ENCODE results near the gene TTC39B.
A peak's percentile ranks its signal among the peaks of the same experiment; 100 is the strongest.

Gene TTC39B

DNA sequence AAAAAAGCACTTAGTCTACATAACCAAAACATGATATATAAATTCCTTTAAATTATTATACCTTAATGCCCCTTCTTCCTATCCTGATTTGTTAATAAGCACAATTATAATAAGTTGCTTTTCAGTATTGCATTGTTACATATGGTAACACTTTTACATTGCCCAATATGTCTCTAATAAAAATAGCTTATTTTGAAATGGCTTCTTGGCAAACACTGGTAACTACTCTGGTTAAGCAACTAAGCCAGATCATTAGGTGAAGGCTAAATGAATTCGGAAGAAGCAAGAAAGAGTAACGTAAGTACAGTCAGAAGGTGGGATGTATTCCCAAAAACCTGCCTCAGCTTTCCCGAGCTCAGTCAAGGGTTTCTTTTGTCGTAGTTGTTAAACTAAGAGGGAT, 85.3 kb downstream of the TTC39B start:
- DNase-seq, result no peak

DNA sequence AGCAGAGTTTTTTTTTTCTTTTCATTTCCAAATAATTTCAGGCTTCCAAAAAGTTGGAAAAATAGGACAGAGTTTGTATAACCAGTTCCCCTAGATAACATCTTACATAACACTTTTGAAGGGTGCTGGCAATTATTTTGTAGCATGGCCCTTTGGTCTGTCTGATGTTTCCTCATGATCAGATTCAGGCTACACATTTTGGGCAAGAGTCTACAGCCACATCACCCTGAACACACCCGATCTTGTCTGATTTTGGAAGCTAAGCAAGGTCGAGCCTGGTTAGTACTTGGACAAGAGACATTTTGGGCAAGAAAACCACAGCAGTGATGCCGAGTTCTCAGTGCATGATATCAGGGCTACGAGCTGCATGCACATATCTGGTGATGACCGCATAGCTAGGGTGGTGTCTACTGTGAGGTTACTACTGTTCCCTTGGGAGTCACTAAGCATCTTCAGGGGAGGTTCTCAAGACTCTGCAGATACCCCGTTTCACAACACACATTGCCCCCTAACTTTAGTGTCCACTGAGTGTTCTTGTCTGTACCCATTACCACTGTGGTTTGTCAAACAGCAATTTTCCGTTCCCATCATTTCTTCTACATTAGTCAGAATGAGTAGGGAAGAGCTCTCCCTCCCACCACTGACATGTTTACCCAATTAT, 86.2 kb downstream of the TTC39B start:
- DNase-seq, result no peak

DNA sequence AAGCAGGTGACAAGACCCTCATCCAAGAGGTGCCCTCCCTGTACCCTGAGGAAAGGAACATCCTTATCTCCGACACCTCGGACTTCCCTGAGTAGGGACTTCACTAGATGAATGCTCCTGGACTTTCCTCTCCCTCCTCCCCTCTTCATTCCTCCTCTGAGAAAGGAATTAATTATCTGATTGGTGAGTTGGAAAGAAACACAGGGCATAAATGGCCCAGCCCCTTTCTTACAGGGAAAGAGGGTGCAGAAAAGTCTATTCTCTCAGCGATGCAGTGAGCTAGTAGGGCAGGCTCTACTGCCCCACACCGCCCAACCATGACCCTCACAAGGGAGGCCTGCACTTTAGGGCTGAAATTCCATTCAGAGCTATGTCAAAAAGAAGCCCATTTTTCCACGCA, 87.5 kb downstream of the TTC39B start:
- no peak for DNase-seq

DNA sequence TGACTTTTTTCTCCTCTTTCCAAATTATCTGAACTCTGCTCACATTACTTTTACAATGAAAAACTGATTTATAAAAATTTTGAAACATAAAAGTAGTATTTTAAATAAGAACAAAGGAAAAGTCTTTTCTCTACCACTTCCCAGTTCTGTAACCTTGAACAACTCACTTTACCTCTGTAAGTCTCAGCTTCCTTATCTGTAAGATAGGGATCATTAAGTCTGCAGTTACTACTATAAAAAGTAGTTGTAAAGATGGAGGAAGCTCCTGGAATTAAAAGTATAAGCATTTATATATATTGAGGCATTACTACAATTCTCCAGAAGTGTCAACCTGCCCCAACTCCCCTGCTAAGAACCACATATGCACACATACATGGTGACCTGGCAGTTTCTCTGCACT, 88.0 kb downstream of the TTC39B start:
- no peak for DNase-seq

DNA sequence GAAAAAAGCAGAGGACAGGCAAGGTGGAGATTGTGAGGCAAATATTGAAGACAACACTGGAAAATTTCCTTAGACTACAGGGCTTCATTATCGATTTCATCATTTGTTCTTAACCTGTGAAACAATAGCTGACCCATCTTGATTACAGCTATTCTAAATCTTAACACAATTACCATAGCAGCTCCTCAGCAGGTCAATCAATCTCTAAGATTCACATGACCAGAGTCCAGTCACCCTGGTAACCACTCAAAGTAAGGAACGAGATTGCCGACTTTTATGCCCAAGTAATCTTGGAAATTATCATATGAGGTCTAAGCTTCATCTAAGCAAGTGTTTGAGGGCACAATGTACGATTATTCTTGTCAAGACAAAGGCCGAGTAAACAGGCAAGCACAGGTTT, 93.8 kb downstream of the TTC39B start:
- no peak for DNase-seq

DNA sequence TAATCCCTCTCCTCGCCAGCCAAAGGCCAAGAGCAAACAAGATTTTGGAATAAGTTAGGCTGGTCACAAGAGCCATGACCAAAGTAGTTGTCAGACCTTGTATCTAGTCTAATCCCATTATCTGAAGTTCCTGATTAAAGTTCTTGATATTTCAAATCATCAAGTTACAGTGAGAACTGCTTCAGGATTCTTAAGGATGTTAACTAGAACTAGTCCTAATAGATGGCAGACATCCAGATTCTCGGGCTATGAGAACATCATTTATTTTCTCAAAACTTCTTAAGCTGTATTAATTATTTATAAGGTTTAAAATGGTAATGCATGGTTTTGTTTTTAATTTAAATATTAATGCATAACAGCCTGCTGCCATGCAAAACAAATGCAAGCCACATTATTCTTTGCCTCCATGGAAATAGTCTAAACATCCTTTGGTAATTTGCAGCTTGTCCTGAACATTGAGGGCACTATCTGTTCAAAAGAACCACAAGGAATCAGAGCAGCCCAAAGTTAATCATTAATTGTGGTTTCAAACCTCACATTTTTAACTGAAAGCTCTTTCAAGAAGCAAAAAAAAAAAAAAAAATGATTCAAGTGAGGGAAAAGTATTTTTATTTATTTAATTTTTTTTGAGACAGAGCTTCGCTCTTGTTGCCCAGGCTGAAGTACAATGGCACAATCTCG, 95.1 kb downstream of the TTC39B start:
- DNase-seq, result no peak

DNA sequence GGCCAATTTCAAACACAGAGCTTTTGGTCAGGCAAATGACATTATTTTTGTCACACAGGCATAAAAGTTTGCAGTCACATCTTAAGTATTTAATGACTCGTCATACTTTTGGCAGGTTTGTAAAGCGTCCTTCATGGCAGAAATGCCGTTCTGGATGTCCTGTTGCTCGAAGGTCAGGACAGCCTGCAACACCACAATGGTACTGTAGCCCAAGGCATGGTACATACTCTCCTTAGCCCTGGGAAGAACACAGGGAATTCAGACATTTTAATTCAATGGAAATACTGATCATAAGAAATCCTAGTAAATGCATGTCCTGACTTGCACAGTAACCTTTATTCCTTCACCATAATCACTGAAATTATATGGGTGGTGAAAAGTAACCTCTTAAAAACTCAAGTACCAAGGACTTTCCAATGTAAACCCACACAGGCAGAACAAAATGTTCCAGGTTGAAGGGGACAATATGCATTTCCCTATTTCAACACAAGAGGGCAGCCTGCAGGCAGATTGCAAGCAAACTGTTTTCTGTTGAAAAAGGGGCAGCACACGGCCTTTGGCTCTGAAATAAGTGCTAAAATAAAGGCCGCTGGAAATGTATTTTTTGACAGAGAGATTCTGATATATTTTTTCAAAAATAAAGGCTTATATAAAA, 95.7 kb downstream of the TTC39B start:
- peak; percentile 78 for DNase-seq

DNA sequence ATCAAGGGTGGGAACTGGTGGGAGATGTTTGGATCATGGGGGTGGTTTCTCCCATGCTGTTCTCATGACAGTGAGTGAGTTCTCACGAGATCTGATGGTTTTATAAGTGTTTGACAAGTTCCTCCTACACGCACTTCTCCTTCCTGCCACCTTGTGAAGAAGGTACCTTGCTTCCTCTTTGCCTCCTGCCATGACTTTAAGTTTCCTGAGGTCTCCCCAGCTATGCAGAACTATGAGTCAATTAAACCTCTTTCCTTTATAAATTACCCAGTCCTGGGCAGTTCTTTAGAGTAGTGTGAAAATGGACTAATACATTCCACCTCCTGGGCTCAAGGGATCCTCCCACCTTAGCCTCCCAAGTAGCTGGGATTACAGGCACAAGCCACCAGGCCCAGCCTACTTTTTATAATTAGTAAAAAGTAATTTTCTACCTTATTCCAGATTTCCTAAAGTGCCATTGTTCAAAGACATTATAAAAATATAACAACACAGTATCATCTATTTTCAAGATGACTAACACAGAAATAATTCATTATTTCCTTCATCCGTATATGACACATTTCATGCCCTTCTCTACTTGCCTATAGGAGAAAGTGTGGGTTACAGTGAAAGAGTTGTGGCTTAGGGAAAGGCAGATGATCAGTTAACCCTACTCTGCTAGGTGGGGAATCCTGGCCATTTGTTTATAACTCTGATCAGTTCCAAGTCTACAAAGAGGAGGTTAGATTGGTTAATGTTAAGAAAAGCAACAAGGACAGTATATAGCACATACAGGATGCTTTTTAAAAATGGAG, 99.9 kb downstream of the TTC39B start:
- DNase-seq, result peak; percentile 13

DNA sequence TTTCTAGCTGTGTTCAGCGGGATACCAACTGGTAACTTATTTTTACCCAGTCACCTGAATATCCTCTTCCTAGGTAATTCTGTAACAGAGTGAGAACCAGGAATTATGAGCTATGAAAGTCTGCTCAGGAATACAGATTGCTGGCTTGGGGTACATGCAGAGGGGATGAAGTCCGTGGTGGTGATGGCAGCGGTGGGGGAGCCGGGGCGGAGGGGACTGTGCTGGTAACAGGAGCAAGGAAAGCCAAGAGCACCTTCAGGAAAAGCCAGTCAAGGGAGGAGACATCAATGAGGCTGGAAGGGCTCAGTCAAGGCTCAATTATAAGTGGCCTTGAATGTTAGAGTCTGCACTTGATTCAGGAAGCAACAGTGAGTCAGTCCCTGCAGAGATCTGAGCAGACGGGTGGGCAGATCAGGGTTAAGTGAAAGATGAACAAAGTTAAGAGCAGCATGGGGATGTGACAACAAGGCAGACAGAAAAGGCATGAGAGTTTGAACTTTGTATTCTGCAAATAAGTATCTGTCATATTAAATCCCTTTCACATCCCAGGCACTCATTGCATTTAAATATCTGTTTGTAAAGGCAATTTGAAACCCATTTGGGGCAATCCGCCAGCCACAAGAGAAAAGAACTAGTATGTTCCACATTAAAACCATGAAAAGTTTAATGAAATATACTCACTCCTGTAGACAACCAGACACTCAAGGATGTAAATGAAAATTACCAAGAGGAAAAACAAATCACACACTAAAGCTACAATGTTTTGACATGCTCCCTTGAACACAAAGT, 101.2 kb downstream of the TTC39B start:
- no peak for DNase-seq

DNA sequence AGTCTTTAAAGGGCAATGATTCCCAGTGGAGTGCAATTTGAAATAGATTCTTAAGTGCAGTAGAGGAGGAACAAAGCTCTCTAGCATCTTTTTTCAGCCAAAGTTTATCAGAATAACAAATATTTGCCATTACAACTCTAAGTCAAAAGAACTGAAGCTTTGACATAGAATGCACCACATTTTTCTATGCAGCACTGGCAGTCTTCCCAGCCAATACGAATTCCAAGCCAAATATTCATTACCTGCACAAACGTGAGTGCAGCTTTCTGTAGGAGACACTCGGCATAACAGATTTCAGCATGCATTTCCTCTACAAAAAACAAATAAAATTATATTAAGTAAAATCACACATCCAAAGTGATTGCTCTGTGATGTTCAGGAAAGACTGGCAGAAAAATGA, 103.4 kb downstream of the TTC39B start:
- no peak for DNase-seq

DNA sequence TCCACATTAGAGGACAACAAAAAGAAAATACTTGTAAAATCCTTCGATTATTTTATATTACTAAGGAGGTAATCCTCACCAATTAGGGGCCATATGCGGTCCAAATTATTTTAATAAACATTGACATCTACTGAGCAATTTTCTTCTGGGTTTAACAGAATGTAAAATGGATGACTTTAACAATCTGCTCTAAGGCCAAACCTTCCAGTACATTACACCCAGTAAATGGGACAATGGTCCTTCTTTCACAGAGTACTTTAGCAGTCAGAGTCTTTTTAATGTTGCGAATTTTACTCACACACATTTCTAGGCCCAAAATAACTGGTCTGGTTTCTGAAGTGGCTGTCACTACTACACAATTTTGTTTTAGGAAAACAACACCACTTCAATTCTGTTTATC, 106.9 kb downstream of the TTC39B start:
- no peak for DNase-seq

DNA sequence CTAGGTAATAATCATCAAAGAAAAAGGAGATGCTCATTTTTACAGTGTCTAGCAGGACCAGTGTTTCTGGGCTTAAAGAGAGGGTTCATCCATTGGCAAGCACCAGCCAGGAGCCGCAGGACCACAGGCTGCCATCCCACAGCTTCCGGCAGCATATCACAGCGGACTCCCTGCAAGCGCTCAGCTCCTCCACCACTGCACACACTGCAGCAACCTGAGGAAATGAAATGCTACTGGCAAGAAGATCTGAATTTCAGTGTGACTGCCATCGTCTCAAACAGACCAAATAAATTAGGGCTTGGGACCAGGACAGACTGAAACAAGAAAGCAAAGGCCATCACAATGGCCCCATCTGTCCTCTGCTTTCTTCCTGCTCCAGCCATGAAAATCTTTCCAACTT, 114.2 kb downstream of the TTC39B start:
- no peak for DNase-seq

DNA sequence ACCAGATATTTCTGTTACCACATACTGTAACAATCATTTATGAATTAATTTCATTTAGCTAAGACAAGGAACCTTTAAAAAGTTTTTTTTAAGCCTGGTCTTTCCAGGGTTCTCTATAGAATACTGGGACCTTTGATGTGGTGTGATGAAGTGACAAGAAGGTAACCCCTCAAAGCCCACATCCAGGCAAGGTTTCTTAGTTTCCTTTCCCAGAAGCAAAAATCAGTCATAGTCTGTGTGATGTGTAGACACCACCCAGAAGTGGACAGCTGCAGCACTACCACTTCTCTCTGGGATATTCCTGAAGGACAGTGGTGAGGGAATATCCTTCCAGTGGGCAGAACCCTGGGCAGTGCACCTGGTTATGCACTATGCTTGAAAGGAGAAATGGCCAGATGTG, 115.6 kb downstream of the TTC39B start:
- DNase-seq, result peak; percentile 27

DNA sequence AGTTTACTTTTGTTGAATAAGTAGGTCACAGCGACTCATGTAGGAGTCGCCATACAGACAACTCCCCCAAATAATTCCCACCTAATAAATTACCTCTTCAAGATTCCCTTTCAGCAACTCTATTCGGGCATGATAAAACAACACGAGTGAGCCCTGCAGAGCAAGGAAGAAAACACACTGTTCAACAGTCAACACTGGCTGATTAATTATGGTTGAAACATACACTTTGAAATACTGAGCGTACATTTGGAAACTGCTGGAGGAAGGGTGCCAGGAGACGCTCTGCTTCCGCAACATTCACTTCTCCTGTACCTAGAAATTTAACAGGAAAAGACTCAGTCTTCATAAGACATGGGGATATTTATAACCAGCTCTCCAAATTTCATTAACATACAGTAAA, 117.5 kb downstream of the TTC39B start:
- DNase-seq, result no peak

DNA sequence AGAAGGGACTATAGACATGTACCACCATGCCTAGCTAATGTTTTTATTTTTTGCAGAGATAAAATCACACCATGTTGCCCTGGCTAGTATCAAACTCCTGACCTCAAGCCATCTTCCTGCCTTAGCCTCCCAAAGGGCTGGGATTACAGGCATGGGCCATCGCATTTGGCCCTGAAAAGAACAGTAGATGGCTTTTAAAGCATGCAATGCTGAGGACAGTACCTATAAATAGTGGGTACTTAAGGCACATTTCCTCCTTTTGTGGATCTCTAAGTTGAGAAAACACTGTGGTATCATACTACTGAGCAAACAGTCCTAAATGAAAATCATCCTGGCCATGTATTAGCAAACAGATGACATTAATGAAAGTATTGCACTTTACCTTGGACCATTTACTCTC, 119.4 kb downstream of the TTC39B start:
- no peak for DNase-seq

DNA sequence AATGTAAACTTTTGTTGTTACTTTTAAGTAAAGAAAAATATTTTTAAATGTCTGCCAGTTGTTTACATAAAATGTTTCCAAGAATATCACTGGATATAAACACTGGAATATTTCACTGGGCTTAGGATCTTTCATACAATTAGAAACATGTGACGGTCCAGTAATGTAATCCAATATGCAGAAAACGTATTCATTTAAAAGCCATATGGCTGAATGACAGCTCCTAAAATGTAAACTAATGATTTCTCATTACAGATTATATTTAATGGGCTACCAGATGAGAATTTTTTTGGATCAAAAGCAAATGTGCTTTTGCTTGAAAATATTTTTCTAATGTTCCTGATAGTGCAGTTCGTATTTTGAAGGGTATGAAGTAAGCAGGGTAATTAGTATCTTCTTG, 124.3 kb downstream of the TTC39B start:
- DNase-seq, result no peak

DNA sequence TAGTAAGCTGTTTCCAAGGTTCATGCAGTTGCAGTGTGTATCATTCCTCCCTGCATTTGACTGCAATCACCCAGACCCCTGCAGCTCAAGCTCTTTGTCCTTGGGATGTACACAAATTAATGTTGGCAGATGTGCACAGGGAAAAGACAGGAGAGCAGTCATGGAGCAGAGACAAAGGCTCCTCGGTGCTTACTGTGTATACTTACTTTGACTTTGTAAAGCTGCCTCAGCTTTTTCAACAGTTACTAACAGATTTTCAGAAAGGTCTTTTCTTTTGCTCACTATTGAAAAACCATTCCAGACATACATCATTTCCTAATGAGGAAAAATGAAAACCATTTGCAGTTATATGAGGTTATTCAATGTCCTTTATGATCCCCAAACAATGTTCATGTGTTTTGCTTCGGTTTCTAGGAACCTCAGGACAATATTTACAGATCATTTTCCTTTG, 124.9 kb downstream of the TTC39B start:
- DNase-seq, result no peak

DNA sequence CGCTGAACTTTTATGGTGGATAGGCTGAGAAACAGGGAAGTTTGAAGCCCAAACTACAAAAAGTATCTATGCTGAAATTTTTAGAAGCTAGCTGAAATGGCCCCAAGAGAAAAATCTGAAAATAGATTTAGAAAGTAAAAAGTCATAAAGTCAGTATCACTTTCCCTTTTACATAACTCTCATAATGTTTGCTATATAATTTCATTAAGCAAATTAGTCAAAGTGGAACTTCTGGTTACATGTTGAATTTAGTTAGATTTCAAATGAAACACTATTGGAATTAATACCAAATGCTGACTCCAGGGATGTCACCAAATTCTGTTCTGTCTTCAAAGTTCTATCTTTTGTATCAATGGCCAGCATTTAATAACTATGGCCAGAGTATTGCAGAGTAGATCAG, 126.9 kb downstream of the TTC39B start:
- peak; percentile 4 for DNase-seq

DNA sequence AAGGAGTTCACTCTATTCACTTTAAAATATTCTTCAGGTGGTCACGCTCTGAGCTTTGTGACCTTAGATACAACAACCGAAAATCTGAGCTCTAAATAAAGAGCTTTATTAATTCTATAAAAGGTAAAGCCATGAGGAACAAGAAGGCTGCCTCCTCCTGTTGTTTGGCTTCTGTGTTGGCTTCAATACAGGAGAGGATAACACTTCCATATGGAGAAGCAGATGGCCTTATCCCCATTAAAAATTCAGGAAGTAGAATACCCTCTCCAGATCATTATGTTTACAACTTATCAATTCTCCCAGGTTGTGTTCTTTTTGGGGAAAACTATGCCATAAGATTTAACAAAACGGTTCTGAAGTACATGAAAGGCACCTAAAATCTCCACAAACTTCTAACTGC, 128.4 kb downstream of the TTC39B start:
- no peak for DNase-seq

DNA sequence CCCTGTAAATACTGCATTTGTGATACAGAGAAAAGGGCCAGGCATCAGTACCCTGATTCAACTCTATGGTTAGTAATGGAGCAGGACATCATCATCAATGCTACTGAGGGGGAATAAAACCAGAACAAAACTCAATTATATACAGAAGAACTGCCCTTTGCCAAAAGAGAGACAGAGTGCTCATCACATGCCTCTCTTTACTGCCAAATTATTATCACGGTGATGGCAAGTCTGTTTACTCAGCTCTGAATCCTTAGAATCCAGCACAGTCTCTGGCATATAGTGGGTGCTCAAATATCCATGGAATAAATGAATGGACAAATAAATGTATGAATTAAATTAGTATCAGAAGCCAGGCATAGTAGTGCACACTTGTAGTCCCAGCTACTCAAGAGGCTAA, 130.2 kb downstream of the TTC39B start:
- no peak for DNase-seq

DNA sequence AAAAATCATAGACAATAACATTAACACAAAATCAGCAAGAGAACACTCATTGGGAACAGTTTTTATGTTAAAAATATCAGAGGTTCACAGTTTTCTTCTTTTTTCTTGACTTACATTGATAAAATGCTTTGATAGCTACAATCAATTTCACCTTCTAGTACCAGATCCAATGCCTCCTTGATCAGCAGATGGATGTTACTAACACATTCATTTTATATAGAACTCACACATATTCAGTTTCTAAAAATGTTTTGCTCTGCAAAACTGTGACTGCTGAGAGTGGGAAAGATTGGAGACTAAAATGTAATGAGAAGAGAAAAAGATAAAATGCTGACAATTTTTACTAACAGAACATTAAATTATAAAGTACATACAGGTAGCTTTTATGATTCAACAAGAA, 143.1 kb downstream of the TTC39B start:
- DNase-seq, result no peak

DNA sequence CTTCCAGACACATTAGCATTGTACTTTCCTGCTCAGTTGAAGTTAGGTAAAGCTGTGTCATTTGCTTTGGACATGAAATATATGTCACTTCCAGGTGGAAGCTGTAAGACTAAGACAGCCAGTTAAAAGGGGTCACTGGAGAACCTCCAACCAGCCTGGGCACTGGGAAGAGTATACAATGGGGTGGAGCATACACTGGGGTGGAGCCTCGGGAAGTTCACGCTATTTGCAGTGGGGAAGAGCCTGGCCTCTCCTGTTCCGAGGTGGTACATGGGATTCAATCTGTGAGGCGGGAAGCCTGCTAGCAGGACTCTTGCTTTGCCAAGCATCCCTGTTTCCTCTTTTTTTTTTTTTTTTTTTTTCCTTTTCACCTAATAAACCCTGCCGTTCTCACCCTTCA, 145.3 kb downstream of the TTC39B start:
- no peak for DNase-seq

DNA sequence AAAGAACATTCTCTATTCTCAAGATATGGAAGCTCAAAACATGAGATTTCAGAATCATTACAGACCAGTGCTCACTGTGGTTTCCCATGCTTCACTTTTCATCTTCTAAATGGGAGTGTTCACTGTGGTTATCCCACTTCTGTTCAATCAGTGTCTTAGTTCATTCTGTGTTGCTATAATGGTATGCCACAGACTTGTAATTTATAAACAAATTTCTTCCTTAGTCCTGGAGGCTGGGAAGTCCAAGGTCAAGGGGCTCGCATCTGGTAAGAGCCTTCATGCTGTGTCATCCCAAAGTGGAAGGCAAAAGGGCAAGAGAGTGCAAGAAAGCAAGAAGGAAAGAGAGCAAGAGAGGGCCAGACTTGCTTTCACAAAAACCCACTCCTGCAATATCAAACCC, 146.3 kb downstream of the TTC39B start:
- DNase-seq, result no peak

Data from activated CD4-positive, alpha-beta T cell treated with anti-CD3 and anti-CD28 coated beads, Interleukin-2, Interleukin-6, amounts not matched to agents 100 ng/mL and 50 ng/mL, durations not matched to agents 16 hours and 8 hours (primary cell).